ENCODE data around the gene RAB8B. TPM values are rescaled to one million over a fixed set of nuclear protein-coding genes. Genes with fewer than 3 reads are reported as not detected.

The RAB8B gene
- total and polyA plus RNA-seq, 2 of the 13 experiments (the other 11 are each of a cell fraction or from before 2014, with no cell fraction given): 6.8 to 14.2 TPM

DNA sequence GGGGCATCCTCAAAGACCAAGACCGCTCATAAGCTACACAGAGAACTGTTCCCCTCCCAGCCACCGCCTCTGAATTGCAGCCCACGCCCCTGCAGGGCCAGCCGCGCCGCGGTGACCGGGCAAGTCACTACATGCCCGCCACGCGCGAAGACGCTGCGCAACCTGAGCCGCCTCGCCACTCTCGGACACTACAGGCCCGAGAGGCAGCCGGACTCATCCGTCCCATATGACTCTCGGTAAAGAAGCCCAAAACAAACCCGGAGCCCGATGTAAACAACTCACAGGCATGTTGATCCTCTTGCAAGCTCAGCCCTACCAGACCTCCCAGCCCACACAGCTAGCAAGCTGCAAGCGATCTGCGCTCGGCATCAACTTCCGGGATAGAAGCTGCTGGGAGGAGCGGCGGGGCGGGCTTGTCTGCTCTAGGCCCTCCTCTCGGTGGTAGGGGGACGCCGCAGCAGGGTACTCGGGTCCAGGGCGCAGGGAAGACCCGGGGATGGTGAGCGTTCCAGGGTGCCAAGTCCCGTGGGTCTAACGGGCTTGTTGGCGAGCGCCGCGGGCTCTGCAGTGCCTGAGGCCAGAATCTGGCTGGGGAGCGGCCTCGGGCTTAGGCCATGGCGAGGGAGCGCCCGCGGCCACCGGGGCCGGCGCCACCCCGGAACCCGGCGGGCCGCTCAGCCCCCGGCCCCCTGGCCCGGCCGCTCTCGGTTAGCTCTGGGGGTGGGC lies 32.1 kb upstream of the RAB8B start, which contains the start of gene RPS27L (continued):
- TF ChIP-seq, protein P1, sequence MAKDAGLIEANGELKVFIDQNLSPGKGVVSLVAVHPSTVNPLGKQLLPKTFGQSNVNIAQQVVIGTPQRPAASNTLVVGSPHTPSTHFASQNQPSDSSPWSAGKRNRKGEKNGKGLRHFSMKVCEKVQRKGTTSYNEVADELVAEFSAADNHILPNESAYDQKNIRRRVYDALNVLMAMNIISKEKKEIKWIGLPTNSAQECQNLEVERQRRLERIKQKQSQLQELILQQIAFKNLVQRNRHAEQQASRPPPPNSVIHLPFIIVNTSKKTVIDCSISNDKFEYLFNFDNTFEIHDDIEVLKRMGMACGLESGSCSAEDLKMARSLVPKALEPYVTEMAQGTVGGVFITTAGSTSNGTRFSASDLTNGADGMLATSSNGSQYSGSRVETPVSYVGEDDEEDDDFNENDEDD (CRISPR knock-in tag; IDR thresholded peaks at IDR 0.05; ENCODE audit: borderline replicate concordance): no peak
- TF ChIP-seq, protein P2, sequence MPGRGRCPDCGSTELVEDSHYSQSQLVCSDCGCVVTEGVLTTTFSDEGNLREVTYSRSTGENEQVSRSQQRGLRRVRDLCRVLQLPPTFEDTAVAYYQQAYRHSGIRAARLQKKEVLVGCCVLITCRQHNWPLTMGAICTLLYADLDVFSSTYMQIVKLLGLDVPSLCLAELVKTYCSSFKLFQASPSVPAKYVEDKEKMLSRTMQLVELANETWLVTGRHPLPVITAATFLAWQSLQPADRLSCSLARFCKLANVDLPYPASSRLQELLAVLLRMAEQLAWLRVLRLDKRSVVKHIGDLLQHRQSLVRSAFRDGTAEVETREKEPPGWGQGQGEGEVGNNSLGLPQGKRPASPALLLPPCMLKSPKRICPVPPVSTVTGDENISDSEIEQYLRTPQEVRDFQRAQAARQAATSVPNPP (CRISPR knock-in tag; IDR thresholded peaks at IDR 0.05): peak; percentile 59; the same call in 1 of the 2 replicates
- 0 out of 2 replicates have a peak, but pooled peaks have one; percentile 47 for TF ChIP-seq ZNF83 (CRISPR knock-in tag; IDR thresholded peaks at IDR 0.05; ENCODE audit: borderline replicate concordance)
- peak; percentile 62; the same call in 1 of the 2 replicates for TF ChIP-seq ZBTB7B (CRISPR knock-in tag; IDR thresholded peaks at IDR 0.05)
- TF ChIP-seq ATF1 (CRISPR knock-in tag; IDR thresholded peaks at IDR 0.05): no peak
- no peak for TF ChIP-seq RELA (CRISPR knock-in tag; IDR thresholded peaks at IDR 0.05)
- peak; percentile 68; the same call in 1 of the 2 replicates for TF ChIP-seq ZFP90 (CRISPR knock-in tag; IDR thresholded peaks at IDR 0.05; ENCODE audit: borderline replicate concordance)
- TF ChIP-seq POLR2AphosphoS2 (IDR thresholded peaks at IDR 0.05; ENCODE audit: low read depth, low read length): 0 out of 2 replicates have a peak, but pooled peaks have one; percentile 67
- TF ChIP-seq NCOA5 (CRISPR knock-in tag; IDR thresholded peaks at IDR 0.05): no peak
- no peak for TF ChIP-seq SMAD9 (CRISPR knock-in tag; IDR thresholded peaks at IDR 0.05)
- TF ChIP-seq ZNF430 (CRISPR knock-in tag; IDR thresholded peaks at IDR 0.05): peak; percentile 66; the same call in 1 of the 2 replicates
- TF ChIP-seq, protein P3, sequence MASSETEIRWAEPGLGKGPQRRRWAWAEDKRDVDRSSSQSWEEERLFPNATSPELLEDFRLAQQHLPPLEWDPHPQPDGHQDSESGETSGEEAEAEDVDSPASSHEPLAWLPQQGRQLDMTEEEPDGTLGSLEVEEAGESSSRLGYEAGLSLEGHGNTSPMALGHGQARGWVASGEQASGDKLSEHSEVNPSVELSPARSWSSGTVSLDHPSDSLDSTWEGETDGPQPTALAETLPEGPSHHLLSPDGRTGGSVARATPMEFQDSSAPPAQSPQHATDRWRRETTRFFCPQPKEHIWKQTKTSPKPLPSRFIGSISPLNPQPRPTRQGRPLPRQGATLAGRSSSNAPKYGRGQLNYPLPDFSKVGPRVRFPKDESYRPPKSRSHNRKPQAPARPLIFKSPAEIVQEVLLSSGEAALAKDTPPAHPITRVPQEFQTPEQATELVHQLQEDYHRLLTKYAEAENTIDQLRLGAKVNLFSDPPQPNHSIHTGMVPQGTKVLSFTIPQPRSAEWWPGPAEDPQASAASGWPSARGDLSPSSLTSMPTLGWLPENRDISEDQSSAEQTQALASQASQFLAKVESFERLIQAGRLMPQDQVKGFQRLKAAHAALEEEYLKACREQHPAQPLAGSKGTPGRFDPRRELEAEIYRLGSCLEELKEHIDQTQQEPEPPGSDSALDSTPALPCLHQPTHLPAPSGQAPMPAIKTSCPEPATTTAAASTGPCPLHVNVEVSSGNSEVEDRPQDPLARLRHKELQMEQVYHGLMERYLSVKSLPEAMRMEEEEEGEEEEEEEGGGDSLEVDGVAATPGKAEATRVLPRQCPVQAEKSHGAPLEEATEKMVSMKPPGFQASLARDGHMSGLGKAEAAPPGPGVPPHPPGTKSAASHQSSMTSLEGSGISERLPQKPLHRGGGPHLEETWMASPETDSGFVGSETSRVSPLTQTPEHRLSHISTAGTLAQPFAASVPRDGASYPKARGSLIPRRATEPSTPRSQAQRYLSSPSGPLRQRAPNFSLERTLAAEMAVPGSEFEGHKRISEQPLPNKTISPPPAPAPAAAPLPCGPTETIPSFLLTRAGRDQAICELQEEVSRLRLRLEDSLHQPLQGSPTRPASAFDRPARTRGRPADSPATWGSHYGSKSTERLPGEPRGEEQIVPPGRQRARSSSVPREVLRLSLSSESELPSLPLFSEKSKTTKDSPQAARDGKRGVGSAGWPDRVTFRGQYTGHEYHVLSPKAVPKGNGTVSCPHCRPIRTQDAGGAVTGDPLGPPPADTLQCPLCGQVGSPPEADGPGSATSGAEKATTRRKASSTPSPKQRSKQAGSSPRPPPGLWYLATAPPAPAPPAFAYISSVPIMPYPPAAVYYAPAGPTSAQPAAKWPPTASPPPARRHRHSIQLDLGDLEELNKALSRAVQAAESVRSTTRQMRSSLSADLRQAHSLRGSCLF (CRISPR knock-in tag; IDR thresholded peaks at IDR 0.05; ENCODE audit: borderline replicate concordance): peak; percentile 43; the same call in 1 of the 2 replicates
- TF ChIP-seq CENPT (CRISPR knock-in tag; IDR thresholded peaks at IDR 0.05; ENCODE audit: low read depth): no peak
- no peak for TF ChIP-seq SUZ12 (IDR thresholded peaks at IDR 0.05; ENCODE audit: low read depth, low read length)
- no peak for TF ChIP-seq ZNF543 (CRISPR knock-in tag; IDR thresholded peaks at IDR 0.05)
- TF ChIP-seq ZNF367 (CRISPR knock-in tag; IDR thresholded peaks at IDR 0.05; ENCODE audit: borderline replicate concordance): peak; percentile 66; the same call in 1 of the 2 replicates
- TF ChIP-seq SCMH1 (CRISPR knock-in tag; IDR thresholded peaks at IDR 0.05; ENCODE audit: borderline replicate concordance): no peak
- TF ChIP-seq ZNF329 (CRISPR knock-in tag; IDR thresholded peaks at IDR 0.05; ENCODE audit: low read depth): peak; percentile 54; the same call in 1 of the 2 replicates
- TF ChIP-seq RFXAP (CRISPR knock-in tag; IDR thresholded peaks at IDR 0.05; ENCODE audit: borderline replicate concordance): peak; percentile 92
- 0 out of 2 replicates have a peak, but pooled peaks have one; percentile 19 for TF ChIP-seq WIZ (CRISPR knock-in tag; IDR thresholded peaks at IDR 0.05)
- TF ChIP-seq, protein P4, sequence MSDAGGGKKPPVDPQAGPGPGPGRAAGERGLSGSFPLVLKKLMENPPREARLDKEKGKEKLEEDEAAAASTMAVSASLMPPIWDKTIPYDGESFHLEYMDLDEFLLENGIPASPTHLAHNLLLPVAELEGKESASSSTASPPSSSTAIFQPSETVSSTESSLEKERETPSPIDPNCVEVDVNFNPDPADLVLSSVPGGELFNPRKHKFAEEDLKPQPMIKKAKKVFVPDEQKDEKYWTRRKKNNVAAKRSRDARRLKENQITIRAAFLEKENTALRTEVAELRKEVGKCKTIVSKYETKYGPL (CRISPR knock-in tag; IDR thresholded peaks at IDR 0.05): peak; percentile 73; the same call in 1 of the 2 replicates

Measured in HepG2 (cell line).